K562 (cell line): ENCODE data around the gene RORC. TPM values are rescaled to one million over a fixed set of nuclear protein-coding genes. Genes with fewer than 3 reads are reported as not detected.

ENCODE experiments used
- ATAC-seq: fragments of 200-7000 bp; cut with Tn5 transposase; 3 replicates; pipeline ENCODE4 v1.9.1; 2020; ENCODE audit warnings: moderate library complexity
- BruUV-seq: library from RNA; stranded (reverse); fragments of 400-500 nt; replicated peaks from 2 replicates; lab custom pipeline; 2021; lab: Mats Ljungman, UMichigan
- CTCF ChIA-PET: fragments of 300-600 bp; formaldehyde crosslinking; extraction: SDS; loops from one replicate; lab custom pipeline; 2021; ENCODE audit warnings: low intra/inter-chr PET ratio; lab: Yijun Ruan, JAX
- POLR2A ChIA-PET: fragments of 300-600, 350-650 bp; sonication (Branson Sonifier 250); formaldehyde crosslinking; extraction: SDS; loops from one replicate; lab custom pipeline; 2021; ENCODE audit warnings: antibody characterized with exemption, inconsistent platforms; lab: Yijun Ruan, JAX
- DNase-seq, 4 experiments: peaks; one replicate each; pipeline versions ENCODE4 v3.0.0 to v3.0.0-alpha.2; 2011 to 2018; ENCODE audit warnings: low spot score in 3 of 4, mixed read lengths in 3 of 4; ENCODE audit errors: extremely low read depth in 1 of 4
- FAIRE-seq: peaks from 2 replicates; lab custom pipeline; 2011; peaks lifted over from hg19 to GRCh38; lab: Jason Lieb, UNC
- H2AFZ ChIP-seq: 2 replicates; pipeline ENCODE4 v1.6.0; 2011; ENCODE audit warnings: low read depth, low read length, control low read depth, inconsistent platforms
- H3K27ac ChIP-seq: fragments of 200-600 bp; 3 replicates; pipeline ENCODE4 v1.8.0; 2011; ENCODE audit warnings: low read depth, mild to moderate bottlenecking, control low read depth, inconsistent platforms, low read length, moderate library complexity, mixed read lengths; ENCODE audit errors: extremely low read depth
- H3K27me3 ChIP-seq, 2 experiments: fragments of 300-600 bp in 1 of 2; 2 replicates in 1 of 2; 3 replicates in 1 of 2; pipeline versions ENCODE4 v1.6.0 to v1.8.0; 2011; ENCODE audit warnings: inconsistent platforms in 2 of 2, low read length in 2 of 2, mild to moderate bottlenecking in 1 of 2, mixed read lengths in 1 of 2, moderate library complexity in 1 of 2; ENCODE audit not compliant: control insufficient read depth in 2 of 2, insufficient read depth in 2 of 2
- H3K36me3 ChIP-seq: fragments of 300-600 bp; 3 replicates; pipeline ENCODE4 v1.8.0; 2011; ENCODE audit warnings: mild to moderate bottlenecking, low read length, inconsistent platforms; ENCODE audit not compliant: control insufficient read depth, insufficient read depth
- H3K4me1 ChIP-seq, 2 experiments: fragments of 200-600 bp in 1 of 2; replicated peaks in 1 of 2; 2 replicates in 1 of 2; 3 replicates in 1 of 2; pipeline versions ENCODE4 v1.5.1 to v1.8.0; 2011; ENCODE audit warnings: inconsistent platforms in 2 of 2, low read length in 2 of 2, mild to moderate bottlenecking in 1 of 2, mixed read lengths in 1 of 2, moderate library complexity in 1 of 2; ENCODE audit not compliant: control insufficient read depth in 2 of 2, insufficient read depth in 2 of 2
- H3K4me2 ChIP-seq: 2 replicates; pipeline ENCODE4 v1.6.1; 2011; ENCODE audit warnings: low read length, control low read depth, inconsistent platforms, mixed read lengths; ENCODE audit not compliant: insufficient read depth
- H3K4me3 ChIP-seq: fragments of 200-600 bp; sonication (generic), shearing (Covaris generic); 2 replicates; pipeline ENCODE4 v1.5.1; 2016; ENCODE audit warnings: control low read depth, inconsistent platforms
- H3K79me2 ChIP-seq: fragments of 200-600 bp; 3 replicates; pipeline ENCODE4 v1.8.0; 2011; ENCODE audit warnings: low read length, inconsistent platforms; ENCODE audit not compliant: control insufficient read depth, insufficient read depth
- H3K9ac ChIP-seq, 2 experiments: 2 replicates each; pipeline versions ENCODE4 v1.6.0 to v1.6.1; 2011; ENCODE audit warnings: low read depth in 2 of 2, low read length in 2 of 2, control low read depth in 1 of 2, inconsistent platforms in 1 of 2, mild to moderate bottlenecking in 1 of 2, mixed read lengths in 1 of 2; ENCODE audit not compliant: insufficient read depth in 1 of 2
- H3K9me1 ChIP-seq: one replicate; pipeline ENCODE4 v1.6.0; 2011; ENCODE audit warnings: inconsistent platforms, mild to moderate bottlenecking, low read length, moderate library complexity; ENCODE audit not compliant: control insufficient read depth, insufficient read depth
- H3K9me3 ChIP-seq: replicated peaks from 2 replicates; pipeline ENCODE4 v1.5.1; 2011; ENCODE audit warnings: low read depth, low read length, inconsistent platforms; ENCODE audit not compliant: control insufficient read depth, insufficient read depth
- H4K20me1 ChIP-seq: replicated peaks from 2 replicates; pipeline ENCODE4 v1.6.1; 2011; ENCODE audit warnings: low read length, inconsistent platforms, mixed read lengths; ENCODE audit not compliant: control insufficient read depth, insufficient read depth
- MYBL2 ChIP-seq, 2 experiments: fragments of 450-650 bp in 1 of 2; sonication (generic) in 1 of 2; formaldehyde crosslinking in 1 of 2; IDR thresholded peaks; 2 replicates each; pipeline versions ENCODE4 v1.6.1 to v1.8.1; 2017 to 2022; ENCODE audit warnings: borderline replicate concordance in 1 of 2, inconsistent platforms in 1 of 2, low read depth in 1 of 2, mild to moderate bottlenecking in 1 of 2, missing genetic modification reagents in 1 of 2, moderate library complexity in 1 of 2
- NKRF ChIP-seq: fragments of 450-650 bp; IDR thresholded peaks from 2 replicates; pipeline ENCODE4 v1.6.1; 2016; ENCODE audit warnings: borderline replicate concordance
- PHF8 ChIP-seq: fragments of 200-600 bp; sonication (generic); IDR thresholded peaks from 2 replicates; pipeline ENCODE4 v1.6.1; 2012; ENCODE audit warnings: mixed run types, mild to moderate bottlenecking, inconsistent platforms, low read length, moderate library complexity, borderline replicate concordance
- RBM39 ChIP-seq: fragments of 200-400 bp; formaldehyde crosslinking; optimal IDR thresholded peaks from 2 replicates; pipeline ENCODE3; 2018; ENCODE audit warnings: low read depth, low read length
- SOX6 ChIP-seq: fragments of 450-650 bp; IDR thresholded peaks from 2 replicates; pipeline ENCODE4 v1.6.1; 2014; ENCODE audit warnings: mild to moderate bottlenecking
- YBX1 ChIP-seq: fragments of 450-650 bp; IDR thresholded peaks from 2 replicates; pipeline ENCODE4 v1.7.1; 2016; ENCODE audit warnings: mild to moderate bottlenecking
- WGBS: fragments of 100-300 bp; shearing (Covaris generic); methylation state at CpG from one replicate; pipeline ENCODE4 v1.1.6; 2016; ENCODE audit warnings: low coverage, mixed read lengths; ENCODE audit not compliant: insufficient coverage; ENCODE audit errors: missing lambda C conversion rate; 5-methylcytosine and 5-hydroxymethylcytosine counted together
- in situ Hi-C: fragments of 300-500 bp; cut with MboI; formaldehyde crosslinking; loops from 4 replicates; pipeline ENCODE4 v1.15.0; 2018; ENCODE audit warnings: inconsistent platforms, mixed read lengths
- intact Hi-C: fragments of 100-400 bp; cut with micrococcal nuclease; formaldehyde crosslinking; loops from 2 replicates; pipeline ENCODE4 v1.14.2; 2022
- polyA plus RNA-seq, 8 experiments: library from polyadenylated mRNA; depleted of rRNA in 4 of 8; stranded (reverse) in 5 of 8; unstranded in 3 of 8; fragments of >200 nt; fragmentation: Nextera tagmentation in 2 of 8; fragmentation: Illumina TruSeq in 1 of 8; extraction: Ambion mirVana in 2 of 8; extraction: Trizol in 1 of 8; gene quantifications; 2 replicates each; pipeline versions ENCODE4 v1.2.1 to v1.2.3, GENCODE V29; 2011 to 2014; ENCODE audit warnings: inconsistent platforms in 1 of 8, missing spikeins in 1 of 8
- total RNA-seq, 7 experiments: library from RNA; depleted of rRNA in 6 of 7; stranded (reverse); fragments of >200 nt in 6 of 7; fragmentation: Illumina TruSeq in 2 of 7; extraction: Trizol in 2 of 7; gene quantifications; 2 replicates each; pipeline versions ENCODE4 v1.2.1 to v1.2.3, GENCODE V29; 2011 to 2021; ENCODE audit warnings: low replicate concordance in 1 of 7

Gene RORC
- total and polyA plus RNA-seq, 9 of the 15 experiments (the other 6 are each of a cell fraction or from before 2014, with no cell fraction given) = not detected

GRCh38 chr1:151776665-151777062 lies 54.9 kb downstream of the RORC start:
- 0 out of 2 replicates have a peak, but pooled peaks cover 2% of the 10 kb centered on the region for H3K9me3 ChIP-seq
- no peak overlapping the region for H3K4me3 ChIP-seq
- H3K79me2 ChIP-seq = no peaks in the 10 kb centered on the region
- H3K27me3 ChIP-seq = no peaks in the 10 kb centered on the region
- FAIRE-seq (no peak), ATAC-seq (no peak), DNase-seq (no peak)
- peak overlapping the region; percentile 57; the same call in 1 of the 2 replicates for H3K4me2 ChIP-seq
- H3K9me1 ChIP-seq = no peaks in the 10 kb centered on the region
- H3K9ac ChIP-seq = no peak overlapping the region
- H2AFZ ChIP-seq = no peak overlapping the region; the same call in 1 of the 2 replicates
- H3K36me3 ChIP-seq = peaks cover 10% of the 10 kb centered on the region; the same call in 2 of the 3 replicates
- peaks cover 21 to 38% of the 10 kb centered on the region in 2 experiments for H3K4me1 ChIP-seq
- in situ Hi-C loops (no loop called here), intact Hi-C loops (no loop called here)
- 0 out of 2 replicates have a peak, but pooled peaks cover 2% of the 10 kb centered on the region for H4K20me1 ChIP-seq
- WGBS = 91% methylated on average over 3 of the region's 3 CpGs
- ChIA-PET CTCF (no interaction called here), POLR2A (interaction anchor here (0.6 to 1.4 kb wide), 5 partner anchors 12 to 26 kb away, joined by 3 to 4 read pairs (median 3); no protein-coding TSS in a partner anchor)
- TF ChIP-seq NKRF = no peak
- TF ChIP-seq MYBL2 (IDR thresholded peaks at IDR 0.05; ENCODE audit: low read depth) = no peak
- no peak for TF ChIP-seq MYBL2 (CRISPR knock-in tag; IDR thresholded peaks at IDR 0.05; ENCODE audit: borderline replicate concordance)
- no peak for TF ChIP-seq RBM39
- no peak for TF ChIP-seq YBX1
- no peak for TF ChIP-seq SOX6
- no peak for TF ChIP-seq PHF8
- BruUV-seq = no TSS peak
- no peak overlapping the region; the same call in 2 of the 3 replicates for H3K27ac ChIP-seq
